Esophagus mucosa (tissue), 1 donor: ENCODE results near the gene PTGS1. TPM values are rescaled to one million over a fixed set of nuclear protein-coding genes. Genes with fewer than 3 reads are reported as not detected.
"Not testable (repeated sequence)": the region's sequence is repeated elsewhere in the genome, so short reads cannot be mapped to it uniquely, and the experiment has no call there.

Experiments used
- ATAC-seq: fragments of 200-7000 bp; cut with Tn5 transposase; one replicate; pipeline ENCODE4 v1.9.1; 2020
- total RNA-seq: library from RNA; stranded (reverse); gene quantifications from one replicate; pipeline ENCODE4 v1.2.4, GENCODE V29; 2023
- donor health status: DM: yes; HTN: yes; CAD: no.

Gene PTGS1
- total RNA-seq, 1 donor from 2014 or later: 29.9 TPM

DNA sequence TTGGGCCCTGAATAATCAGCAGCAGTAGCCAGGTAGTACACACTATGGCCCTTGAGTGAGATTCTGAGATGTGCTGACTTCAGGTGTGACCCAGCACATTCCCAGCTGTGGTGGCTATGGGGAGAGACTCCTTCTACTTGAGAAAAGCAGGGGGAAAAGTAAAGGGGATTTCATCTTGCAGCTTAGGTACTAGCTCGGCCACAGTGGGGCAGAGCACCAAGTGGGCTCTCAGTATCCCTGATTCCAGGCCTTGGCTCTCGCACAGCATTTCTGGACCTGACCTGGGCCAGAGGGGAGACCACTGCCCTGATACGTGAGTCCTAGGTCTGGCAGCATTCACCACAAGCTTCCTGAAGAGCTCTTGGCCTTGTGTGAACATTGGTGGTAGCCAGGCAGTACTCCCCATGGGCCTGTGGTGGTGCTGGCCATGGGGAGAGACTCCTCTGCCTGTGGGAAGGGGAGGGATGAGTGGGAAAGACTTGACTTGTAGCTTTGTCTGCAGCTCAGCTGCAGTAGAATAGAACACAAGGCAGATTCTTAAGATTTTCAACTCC, 27.6 kb downstream of the PTGS1 start:
- ATAC-seq: no peak

DNA sequence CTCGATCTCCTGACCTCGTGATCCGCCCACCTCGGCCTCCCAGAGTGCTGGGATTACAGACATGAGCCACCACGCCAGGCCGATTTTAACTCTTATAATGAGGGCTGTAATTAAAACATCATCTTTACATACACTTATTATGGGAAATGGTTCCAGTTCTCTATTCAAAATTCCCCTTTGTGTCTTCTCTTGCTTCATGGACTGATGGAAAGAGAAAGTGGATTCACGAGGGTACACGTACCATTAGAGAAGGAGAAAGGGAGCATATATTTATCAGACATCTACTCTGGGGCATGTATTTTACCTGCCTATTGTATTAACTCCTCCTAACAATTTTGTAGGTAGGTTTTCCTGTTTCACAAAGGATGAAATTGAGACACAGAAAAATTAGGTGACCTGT, 31.1 kb downstream of the PTGS1 start:
- ATAC-seq: no peak

DNA sequence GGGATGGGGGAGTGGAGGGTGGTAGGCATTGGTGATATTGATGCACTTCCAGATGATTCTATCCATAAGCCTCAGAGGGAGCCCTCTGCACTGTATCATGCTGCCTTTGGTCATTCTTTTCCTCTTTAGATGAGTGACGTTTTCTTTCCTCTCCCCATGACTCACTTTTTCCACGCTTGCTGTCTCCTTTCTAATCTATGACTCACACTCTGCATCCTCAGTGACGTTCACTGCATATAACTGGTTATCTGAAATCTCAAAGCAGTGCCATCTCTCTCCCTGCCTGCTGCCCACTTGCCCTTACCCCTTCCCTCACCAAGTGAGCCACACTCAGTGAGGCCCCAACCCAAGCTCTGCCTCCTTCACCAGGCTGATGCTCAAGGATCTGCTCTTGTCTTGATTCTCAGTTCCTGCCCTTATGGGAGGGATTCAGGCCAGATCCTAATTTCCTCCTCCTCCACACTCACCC, 31.6 kb downstream of the PTGS1 start:
- ATAC-seq: peak; percentile 87

- no peak for ATAC-seq
Measured at GRCh38 chr9:122402874-122403273, 32.0 kb downstream of the PTGS1 start.

DNA sequence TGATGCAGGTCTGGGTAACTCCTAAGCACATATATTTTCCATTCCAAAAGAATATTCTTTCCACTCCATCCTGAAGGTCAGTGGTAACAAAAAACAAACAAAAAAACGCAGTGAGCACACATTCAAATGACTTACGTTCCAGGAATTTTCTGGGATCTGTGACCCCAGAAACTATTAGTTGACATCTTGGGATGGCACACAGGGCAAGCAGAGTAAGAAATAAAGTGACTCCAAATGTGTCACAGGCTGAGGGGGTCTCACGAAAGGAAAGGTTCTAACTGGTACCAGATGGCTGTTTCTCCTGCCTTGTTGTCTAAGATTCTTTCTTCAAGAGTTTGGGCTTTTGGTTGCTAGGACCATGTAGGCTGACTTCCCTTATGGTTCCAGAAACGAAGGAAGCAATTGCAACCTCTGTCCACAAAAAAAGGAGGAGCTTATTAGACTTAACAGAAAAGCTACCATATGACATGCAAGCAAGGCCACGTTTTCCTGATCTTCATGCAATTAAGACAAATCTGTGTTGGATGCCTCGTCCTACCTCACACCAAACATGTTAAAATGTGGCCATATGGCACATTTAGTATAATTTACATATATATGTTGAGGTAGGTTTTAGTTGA, 32.7 kb downstream of the PTGS1 start:
- ATAC-seq: no peak

- ATAC-seq: not testable (repeated sequence)
Measured at GRCh38 chr9:122405304-122406069, 34.7 kb downstream of the PTGS1 start.

DNA sequence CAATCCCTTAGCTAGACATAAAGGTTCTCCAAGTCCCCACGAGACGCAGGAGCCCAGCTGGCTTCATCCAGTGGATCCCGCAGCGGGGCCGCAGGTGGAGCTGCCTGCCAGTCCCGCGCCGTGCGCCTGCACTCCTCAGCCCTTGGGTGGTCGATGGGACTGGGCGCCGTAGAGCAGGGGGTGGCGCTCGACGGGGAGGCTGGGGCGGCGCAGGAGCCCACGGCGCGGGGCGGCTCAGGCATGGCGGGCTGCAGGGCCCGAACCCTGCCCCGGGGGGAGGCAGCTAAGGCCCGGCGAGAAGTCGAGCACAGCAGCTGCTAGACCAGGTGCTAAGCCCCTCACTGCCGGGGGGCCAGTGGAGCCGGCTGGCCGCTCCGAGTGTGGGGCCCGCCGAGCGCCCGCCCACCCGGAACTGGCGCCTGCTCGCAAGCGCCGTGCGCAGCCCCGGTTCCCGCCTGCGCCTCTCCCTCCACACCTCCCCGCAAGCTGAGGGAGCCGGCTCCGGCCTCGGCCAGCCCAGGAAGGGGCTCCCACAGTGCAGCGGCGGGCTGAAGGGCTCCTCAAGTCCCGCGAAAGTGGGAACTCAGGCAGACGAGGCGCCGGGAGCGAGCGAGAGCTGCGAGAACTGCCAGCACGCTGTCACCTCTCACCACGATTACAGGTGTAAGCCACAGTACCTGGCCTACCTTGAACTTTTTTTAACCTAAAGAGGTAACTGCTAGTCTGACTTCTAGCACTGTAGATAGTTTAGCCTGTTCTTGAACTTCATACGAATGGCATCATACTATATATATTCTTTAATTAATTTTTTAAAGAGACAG, 35.5 kb downstream of the PTGS1 start:
- no peak for ATAC-seq

DNA sequence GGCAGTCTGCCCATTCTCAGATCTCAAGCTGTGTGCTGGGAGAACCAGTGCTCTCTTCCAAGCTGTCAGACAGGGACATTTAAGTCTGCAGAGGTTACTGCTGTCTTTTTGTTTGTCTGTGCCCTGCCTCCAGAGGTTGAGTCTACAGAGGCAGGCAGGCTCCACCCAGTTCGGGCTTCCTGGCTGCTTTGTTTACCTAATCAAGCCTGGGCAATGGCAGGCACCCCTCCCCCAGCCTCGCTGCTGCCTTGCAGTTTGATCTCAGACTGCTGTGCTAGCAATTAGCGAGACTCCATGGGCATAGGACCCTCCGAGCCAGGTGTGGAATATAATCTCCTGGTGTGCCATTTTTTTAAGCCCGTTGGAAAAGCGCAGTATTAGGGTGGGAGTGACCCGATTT, 43.3 kb downstream of the PTGS1 start:
- ATAC-seq: peak; percentile 60

DNA sequence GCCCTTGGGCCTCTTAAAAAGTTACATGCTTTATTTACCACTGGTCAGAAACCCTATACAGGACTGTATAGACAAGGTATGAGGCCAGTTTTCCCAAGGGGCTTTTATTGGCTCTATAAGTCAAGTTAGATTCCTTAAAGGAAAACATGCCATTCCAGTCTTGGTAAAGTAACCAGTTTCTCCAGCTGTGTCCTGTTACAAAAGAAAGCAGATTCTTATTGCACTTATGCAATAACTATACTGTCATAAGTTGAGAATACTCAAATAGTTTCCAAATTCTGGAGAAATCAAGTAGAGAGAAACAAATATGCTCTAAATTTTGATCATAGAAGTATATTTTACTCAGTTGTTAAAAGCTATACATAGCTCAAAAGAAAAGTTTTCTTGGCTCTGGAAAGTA, 47.2 kb downstream of the PTGS1 start:
- no peak for ATAC-seq

DNA sequence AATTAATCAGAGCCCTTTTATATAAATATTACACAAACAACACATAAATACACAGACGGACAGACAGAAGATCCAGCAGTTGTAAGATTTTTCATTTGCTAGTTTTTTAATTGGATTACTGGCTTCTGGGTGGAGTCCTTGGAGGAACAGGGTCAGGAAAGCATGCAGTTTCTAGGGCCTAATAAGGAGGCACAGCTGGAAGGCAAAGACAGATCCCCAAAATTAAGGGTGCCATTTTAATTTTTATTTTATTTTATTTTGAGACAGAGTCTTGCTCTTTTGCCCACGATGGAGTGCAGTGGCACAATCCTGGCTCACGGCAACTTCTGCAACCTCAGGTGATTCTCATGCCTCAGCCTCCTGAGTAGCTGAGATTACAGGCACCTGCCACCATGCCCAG, 49.5 kb downstream of the PTGS1 start:
- no peak for ATAC-seq

DNA sequence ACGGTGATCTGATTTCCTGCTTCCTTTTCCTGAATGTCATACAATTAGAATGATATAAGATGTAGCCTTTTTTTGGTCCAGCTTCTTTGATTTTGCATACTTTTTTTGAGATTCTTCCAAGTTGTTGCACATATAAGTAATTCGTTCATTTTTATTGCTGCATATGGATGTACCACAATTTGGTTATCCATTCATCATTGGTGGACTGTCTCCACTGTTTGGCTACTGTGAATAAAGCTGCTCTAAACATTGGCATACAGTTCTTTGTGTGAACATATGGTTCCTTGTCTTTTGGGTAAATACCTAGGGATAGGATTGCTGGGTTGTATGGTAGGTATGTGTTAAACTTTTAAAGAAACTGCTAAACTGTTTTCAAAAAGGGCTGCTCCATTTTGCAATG, 54.3 kb downstream of the PTGS1 start:
- ATAC-seq: no peak

DNA sequence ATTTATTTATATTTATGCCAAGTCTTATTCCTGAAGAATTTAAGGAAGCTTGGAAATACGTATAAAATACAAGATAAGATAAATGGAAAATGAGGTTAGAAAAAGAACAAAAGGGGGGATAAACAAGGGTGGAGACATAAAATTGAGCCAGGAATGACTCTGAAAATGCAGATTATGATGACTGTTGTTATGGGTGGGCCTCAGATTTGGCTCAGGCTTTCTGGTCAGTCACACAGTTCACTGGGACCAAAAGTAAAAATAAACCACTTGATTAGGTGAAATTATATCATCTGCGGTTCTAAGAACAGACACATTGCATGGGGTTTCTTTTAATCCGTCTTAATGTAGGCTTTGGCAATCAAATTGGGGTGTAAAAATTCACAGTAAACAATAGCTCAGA, 55.9 kb downstream of the PTGS1 start:
- ATAC-seq: no peak

DNA sequence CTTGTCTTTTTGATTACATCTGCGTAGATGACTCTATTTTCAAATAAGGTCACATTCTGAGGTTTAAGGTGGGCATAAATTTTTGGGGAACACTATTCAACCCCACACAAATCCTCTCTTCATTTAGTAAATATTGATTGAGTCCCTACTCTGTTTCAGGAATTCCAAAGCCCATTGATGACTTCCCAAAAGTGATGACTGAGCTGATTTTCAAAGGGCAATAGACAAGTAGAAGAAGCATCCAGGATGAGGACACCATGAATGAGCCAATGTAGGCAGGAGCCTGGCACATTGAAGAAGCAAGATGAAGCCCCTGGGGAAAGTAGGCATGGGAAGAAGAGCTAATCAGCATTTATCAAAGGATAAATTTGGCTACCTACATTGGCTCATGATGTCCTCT, 71.7 kb downstream of the PTGS1 start:
- ATAC-seq: no peak

DNA sequence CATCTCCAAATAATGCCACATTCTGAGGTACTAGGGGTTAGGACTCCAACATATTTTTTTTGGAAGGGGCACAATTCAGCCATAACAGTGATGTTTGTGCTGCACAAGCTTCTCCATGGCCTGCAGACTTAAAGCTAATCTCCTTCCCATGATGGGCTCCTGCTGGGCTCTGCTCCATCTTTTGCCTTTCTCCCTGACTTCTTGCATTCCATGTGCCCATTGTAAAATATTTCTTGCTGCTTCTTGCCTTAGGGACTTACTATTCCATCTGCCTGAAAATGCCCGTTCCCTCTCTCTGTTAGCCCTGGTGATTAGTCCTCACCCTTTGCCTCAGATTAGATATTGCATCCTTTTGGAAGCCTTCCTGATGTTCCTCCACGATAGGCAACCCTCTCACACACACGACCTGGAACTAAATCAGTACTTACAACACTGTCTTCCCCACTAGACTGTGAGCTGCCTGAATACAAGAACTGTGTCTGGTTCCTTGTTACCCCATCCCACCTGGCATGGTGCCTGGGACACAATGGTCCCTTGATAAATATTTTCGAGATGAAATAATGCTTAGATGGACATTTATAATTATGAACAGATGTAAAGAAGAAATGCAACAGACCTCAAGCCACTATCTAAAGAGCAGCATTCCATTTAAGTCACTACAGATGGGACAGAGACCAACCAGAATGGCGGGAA, 73.4 kb downstream of the PTGS1 start:
- no peak for ATAC-seq

Other genes starting within 250 kb of the PTGS1 start
- gene NDUFA8, start 211.2 kb upstream of the PTGS1 start, total RNA-seq: 52.5 TPM
- not detected for gene MORN5, start 211.1 kb upstream of the PTGS1 start, total RNA-seq
- 1.3 TPM for gene LHX6, start 142.1 kb upstream of the PTGS1 start, total RNA-seq
- 15.7 TPM for gene RBM18, start 106.2 kb upstream of the PTGS1 start, total RNA-seq
- 36.5 TPM for gene MRRF, start 106.1 kb upstream of the PTGS1 start, total RNA-seq
- not detected for gene OR1J1, start 106.9 kb downstream of the PTGS1 start, total RNA-seq
- gene OR1J2, start 139.8 kb downstream of the PTGS1 start, total RNA-seq: not detected
- 0.20 TPM for gene OR1J4, start 148.1 kb downstream of the PTGS1 start, total RNA-seq
- not detected for gene OR1N1, start 156.3 kb downstream of the PTGS1 start, total RNA-seq
- gene OR1N2, start 182.1 kb downstream of the PTGS1 start, total RNA-seq: not detected
- gene OR1L8, start 212.4 kb downstream of the PTGS1 start, total RNA-seq: not detected
- gene OR1Q1, start 243.7 kb downstream of the PTGS1 start, total RNA-seq: not detected